ENCODE data around the gene ZNRF3.

ZNRF3 gene

GRCh38 chr22:29072979-29073617 is 189.7 kb downstream of the ZNRF3 start, which contains the start of gene KREMEN1:
TSS of gene KREMEN1 (plus strand) at chr22:29073035. CDS start at chr22:29073131, 96 bp downstream.
- peak within 1 kb of the TSS; percentile 67 for H3K9ac ChIP-seq (ENCODE audit: insufficient read length, low read depth)
- peaks cover 3% of the 10 kb centered on the region for H3K4me1 ChIP-seq (ENCODE audit: insufficient read depth, insufficient read length)
- TF ChIP-seq SUZ12 (IDR thresholded peaks at IDR 0.05; ENCODE audit: extremely low read depth, insufficient read depth, insufficient read length) (no peak), YY1 (IDR thresholded peaks at IDR 0.05; ENCODE audit: insufficient read depth, insufficient read length) (no peak), ZNF274 (IDR thresholded peaks at IDR 0.05; ENCODE audit: low read depth, low read length) (no peak)
- DNase-seq (ENCODE audit: low read depth, low spot score) = no peak
- no peaks in the 10 kb centered on the region for H3K9me3 ChIP-seq (ENCODE audit: insufficient read depth, low read length)
- peak within 1 kb of the TSS; percentile 54 for H3K4me3 ChIP-seq (ENCODE audit: insufficient read length, low read depth)
- peaks cover 51% of the 10 kb centered on the region for H3K27me3 ChIP-seq (ENCODE audit: insufficient read depth, insufficient read length)
- H3K36me3 ChIP-seq (ENCODE audit: insufficient read depth, insufficient read length, low read length) = no peaks in the 10 kb centered on the region

GRCh38 chr22:29073618-29074275 is 190.4 kb downstream of the ZNRF3 start:
- H3K4me1 ChIP-seq (ENCODE audit: insufficient read depth, insufficient read length) = peaks cover 3% of the 10 kb centered on the region
- H3K9ac ChIP-seq (ENCODE audit: insufficient read length, low read depth) = peak overlapping the region; percentile 67
- H3K27me3 ChIP-seq (ENCODE audit: insufficient read depth, insufficient read length) = peaks cover 51% of the 10 kb centered on the region
- H3K9me3 ChIP-seq (ENCODE audit: insufficient read depth, low read length) = no peaks in the 10 kb centered on the region
- DNase-seq (ENCODE audit: low read depth, low spot score) = no peak
- H3K4me3 ChIP-seq (ENCODE audit: insufficient read length, low read depth) = peak overlapping the region; percentile 54
- H3K36me3 ChIP-seq (ENCODE audit: insufficient read depth, insufficient read length, low read length) = no peaks in the 10 kb centered on the region
- TF ChIP-seq ZNF274 (IDR thresholded peaks at IDR 0.05; ENCODE audit: low read depth, low read length) = no peak
- no peak for TF ChIP-seq YY1 (IDR thresholded peaks at IDR 0.05; ENCODE audit: insufficient read depth, insufficient read length)
- TF ChIP-seq SUZ12 (IDR thresholded peaks at IDR 0.05; ENCODE audit: extremely low read depth, insufficient read depth, insufficient read length) = no peak

GRCh38 chr22:29074276-29074772 is 191.0 kb downstream of the ZNRF3 start:
- peak overlapping the region; percentile 54 for H3K4me3 ChIP-seq (ENCODE audit: insufficient read length, low read depth)

GRCh38 chr22:29078036-29078868 is 194.9 kb downstream of the ZNRF3 start:
- no peak for DNase-seq (ENCODE audit: low read depth, low spot score)
- Histone ChIP-seq H3K9me3 (ENCODE audit: insufficient read depth, low read length) (no peaks in the 10 kb centered on the region), H3K4me3 (ENCODE audit: insufficient read length, low read depth) (no peak overlapping the region), H3K27me3 (ENCODE audit: insufficient read depth, insufficient read length) (peaks cover 20% of the 10 kb centered on the region), H3K36me3 (ENCODE audit: insufficient read depth, insufficient read length, low read length) (no peaks in the 10 kb centered on the region), H3K9ac (ENCODE audit: insufficient read length, low read depth) (no peak overlapping the region), H3K4me1 (ENCODE audit: insufficient read depth, insufficient read length) (no peaks in the 10 kb centered on the region)
- TF ChIP-seq SUZ12 (IDR thresholded peaks at IDR 0.05; ENCODE audit: extremely low read depth, insufficient read depth, insufficient read length) (no peak), YY1 (IDR thresholded peaks at IDR 0.05; ENCODE audit: insufficient read depth, insufficient read length) (no peak), ZNF274 (IDR thresholded peaks at IDR 0.05; ENCODE audit: low read depth, low read length) (no peak)

More at GRCh38 chr22:29074276-29074772, 191.0 kb downstream of the ZNRF3 start:
- Histone ChIP-seq H3K27me3 (ENCODE audit: insufficient read depth, insufficient read length) (peaks cover 51% of the 10 kb centered on the region), H3K9ac (ENCODE audit: insufficient read length, low read depth) (peak overlapping the region; percentile 58), H3K4me1 (ENCODE audit: insufficient read depth, insufficient read length) (peaks cover 3% of the 10 kb centered on the region), H3K9me3 (ENCODE audit: insufficient read depth, low read length) (no peaks in the 10 kb centered on the region), H3K36me3 (ENCODE audit: insufficient read depth, insufficient read length, low read length) (no peaks in the 10 kb centered on the region)
- DNase-seq (ENCODE audit: low read depth, low spot score) = no peak
- no peak for TF ChIP-seq YY1 (IDR thresholded peaks at IDR 0.05; ENCODE audit: insufficient read depth, insufficient read length)
- TF ChIP-seq ZNF274 (IDR thresholded peaks at IDR 0.05; ENCODE audit: low read depth, low read length) = no peak
- TF ChIP-seq SUZ12 (IDR thresholded peaks at IDR 0.05; ENCODE audit: extremely low read depth, insufficient read depth, insufficient read length) = no peak

GRCh38 chr22:29078869-29079207 is 195.5 kb downstream of the ZNRF3 start:
- H3K36me3 ChIP-seq (ENCODE audit: insufficient read depth, insufficient read length, low read length) = no peaks in the 10 kb centered on the region
- H3K4me3 ChIP-seq (ENCODE audit: insufficient read length, low read depth) = no peak overlapping the region
- no peak overlapping the region for H3K9ac ChIP-seq (ENCODE audit: insufficient read length, low read depth)
- no peak for DNase-seq (ENCODE audit: low read depth, low spot score)
- TF ChIP-seq ZNF274 (IDR thresholded peaks at IDR 0.05; ENCODE audit: low read depth, low read length) = no peak
- H3K4me1 ChIP-seq (ENCODE audit: insufficient read depth, insufficient read length) = no peaks in the 10 kb centered on the region
- H3K9me3 ChIP-seq (ENCODE audit: insufficient read depth, low read length) = no peaks in the 10 kb centered on the region
- peaks cover 14% of the 10 kb centered on the region for H3K27me3 ChIP-seq (ENCODE audit: insufficient read depth, insufficient read length)

- Histone ChIP-seq H3K4me1 (ENCODE audit: insufficient read depth, insufficient read length) (no peaks in the 10 kb centered on the region), H3K36me3 (ENCODE audit: insufficient read depth, insufficient read length, low read length) (no peaks in the 10 kb centered on the region), H3K9me3 (ENCODE audit: insufficient read depth, low read length) (no peaks in the 10 kb centered on the region), H3K27me3 (ENCODE audit: insufficient read depth, insufficient read length) (peaks cover 9% of the 10 kb centered on the region), H3K4me3 (ENCODE audit: insufficient read length, low read depth) (no peak overlapping the region), H3K9ac (ENCODE audit: insufficient read length, low read depth) (no peak overlapping the region)
- TF ChIP-seq YY1 (IDR thresholded peaks at IDR 0.05; ENCODE audit: insufficient read depth, insufficient read length) = no peak
- no peak for TF ChIP-seq ZNF274 (IDR thresholded peaks at IDR 0.05; ENCODE audit: low read depth, low read length)
- no peak for TF ChIP-seq SUZ12 (IDR thresholded peaks at IDR 0.05; ENCODE audit: extremely low read depth, insufficient read depth, insufficient read length)
- no peak for DNase-seq (ENCODE audit: low read depth, low spot score)
Observed at GRCh38 chr22:29079218-29079901, 196.0 kb downstream of the ZNRF3 start.

All from NT2/D1 (cell line).